PC-9 (cell line): ENCODE results near the gene ZFAND3. TPM values are rescaled to one million over a fixed set of nuclear protein-coding genes. Genes with fewer than 3 reads are reported as not detected.

Experiments used
- BruUV-seq: library from RNA; stranded (reverse); fragments of 400-500 nt; replicated peaks from 2 replicates; lab custom pipeline; 2021; lab: Mats Ljungman, UMichigan
- CTCF ChIA-PET: fragments of 300-600 bp; sonication (Branson Sonifier 250); formaldehyde crosslinking; loops from one replicate; lab custom pipeline; 2022; ENCODE audit warnings: antibody characterized with exemption; lab: Charles Lee
- POLR2A ChIA-PET: fragments of 300-600 bp; sonication (Branson Sonifier 250); formaldehyde crosslinking; loops from one replicate; lab custom pipeline; 2022; ENCODE audit warnings: antibody characterized with exemption; ENCODE audit not compliant: unreplicated experiment; lab: Charles Lee
- DNase-seq, 2 experiments: peaks; one replicate each; pipeline versions ENCODE4 v3.0.0 to v3.0.0-alpha.2; 2015 to 2022; ENCODE audit warnings: mixed read lengths in 1 of 2
- H2AFZ ChIP-seq: fragments of 200-600 bp; sonication (generic); 2 replicates; pipeline ENCODE4 v1.8.1; 2017; ENCODE audit warnings: antibody characterized with exemption
- H3F3A ChIP-seq: fragments of 200-600 bp; sonication (generic); 2 replicates; pipeline ENCODE4 v1.8.1; 2017; ENCODE audit warnings: antibody characterized with exemption, mild to moderate bottlenecking, low read depth; ENCODE audit not compliant: insufficient read depth
- H3K27ac ChIP-seq: fragments of 200-600 bp; sonication (generic); 2 replicates; pipeline ENCODE4 v1.6.1; 2016; ENCODE audit warnings: mixed run types
- H3K27me3 ChIP-seq: fragments of 200-600 bp; sonication (generic); 2 replicates; pipeline ENCODE4 v1.6.1; 2016; ENCODE audit warnings: low read depth, mixed run types; ENCODE audit not compliant: insufficient read depth
- H3K36me3 ChIP-seq: fragments of 200-600 bp; sonication (generic); 2 replicates; pipeline ENCODE4 v1.6.1; 2016; ENCODE audit warnings: low read depth, mixed run types
- H3K4me1 ChIP-seq: fragments of 200-600 bp; sonication (generic); replicated peaks from 2 replicates; pipeline ENCODE4 v1.6.1; 2016; ENCODE audit warnings: mixed run types; ENCODE audit not compliant: insufficient read depth
- H3K4me2 ChIP-seq: fragments of 200-600 bp; sonication (generic); 2 replicates; pipeline ENCODE4 v1.6.1; 2017; ENCODE audit warnings: mixed run types
- H3K4me3 ChIP-seq: fragments of 200-600 bp; sonication (generic); 2 replicates; pipeline ENCODE4 v1.6.1; 2016; ENCODE audit warnings: mixed run types
- H3K79me2 ChIP-seq: fragments of 200-600 bp; sonication (generic); 2 replicates; pipeline ENCODE4 v1.6.1; 2017; ENCODE audit warnings: low read depth, mixed run types
- H3K9me2 ChIP-seq: fragments of 200-600 bp; sonication (generic); 2 replicates; pipeline ENCODE4 v1.8.1; 2017; ENCODE audit warnings: mild to moderate bottlenecking; ENCODE audit not compliant: insufficient read depth
- H3K9me3 ChIP-seq: fragments of 200-600 bp; sonication (generic); 2 replicates; pipeline ENCODE4 v1.8.1; 2016; ENCODE audit warnings: low read depth; ENCODE audit not compliant: insufficient read depth
- H4K20me1 ChIP-seq: fragments of 200-600 bp; sonication (generic); 2 replicates; pipeline ENCODE4 v1.8.1; 2017; ENCODE audit not compliant: insufficient read depth
- CTCF ChIP-seq: fragments of 200-600 bp; sonication (generic); conservative IDR thresholded peaks from 2 replicates; pipeline ENCODE4 v1.6.1; 2017; ENCODE audit warnings: mixed run types, antibody characterized with exemption, mild to moderate bottlenecking, moderate library complexity
- EZH2 ChIP-seq: fragments of 200-600 bp; sonication (generic); IDR thresholded peaks from 2 replicates; pipeline ENCODE4 v1.8.0; 2017; ENCODE audit warnings: antibody characterized with exemption, low read depth
- intact Hi-C: fragments of 100-400 bp; cut with micrococcal nuclease; formaldehyde crosslinking; loops from one replicate; pipeline ENCODE4 v1.10.0; 2022; ENCODE audit not compliant: unreplicated experiment
- total RNA-seq: library from RNA; stranded (reverse); gene quantifications from 2 replicates; pipeline ENCODE4 v1.2.3, GENCODE V29; 2021

Gene ZFAND3
- total RNA-seq, 1 experiment from 2014 or later = 46.8 TPM

DNA sequence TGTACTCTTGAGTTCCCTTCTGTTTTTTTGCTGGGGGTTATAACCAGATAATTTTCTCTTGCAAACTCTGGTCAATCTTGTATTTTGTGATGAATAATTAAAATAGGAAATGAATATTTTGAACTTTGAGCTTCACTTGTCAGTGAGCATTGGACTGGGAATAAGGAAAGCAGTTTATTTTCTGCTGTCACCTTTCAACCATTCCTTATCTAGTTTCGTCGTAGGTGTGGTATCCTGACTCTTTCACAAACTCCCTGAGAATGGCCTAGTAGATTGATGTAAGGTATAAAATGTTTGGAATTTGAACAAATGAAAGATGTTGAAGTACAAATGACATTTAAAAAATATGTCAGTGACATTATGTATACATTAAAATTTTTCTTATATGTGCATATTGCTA, 98.0 kb downstream of the ZFAND3 start:
- Histone ChIP-seq H2AFZ (no peak overlapping the region), H3K9me2 (no peaks in the 10 kb centered on the region), H3K36me3 (0 out of 2 replicates have a peak, but pooled peaks cover 3% of the 10 kb centered on the region), H3K4me2 (no peak overlapping the region), H3K27ac (no peak overlapping the region), H3F3A (no peaks in the 10 kb centered on the region; the same call in 1 of the 2 replicates), H3K4me3 (no peak overlapping the region), H3K4me1 (no peaks in the 10 kb centered on the region), H3K9me3 (no peaks in the 10 kb centered on the region), H4K20me1 (peaks cover 59% of the 10 kb centered on the region), H3K27me3 (no peaks in the 10 kb centered on the region), H3K79me2 (peaks cover 57% of the 10 kb centered on the region)
- CTCF ChIA-PET = no interaction called here
- no peak for DNase-seq
- BruUV-seq = no TSS peak
- intact Hi-C loops = no loop called here
- POLR2A ChIA-PET = no interaction called here
- no peak for TF ChIP-seq EZH2
- no peak for TF ChIP-seq CTCF

- Histone ChIP-seq H4K20me1 (peaks cover 46% of the 10 kb centered on the region), H2AFZ (no peak overlapping the region), H3K4me2 (no peak overlapping the region), H3K4me3 (no peak overlapping the region), H3K9me2 (no peaks in the 10 kb centered on the region), H3K9me3 (no peaks in the 10 kb centered on the region), H3K27me3 (no peaks in the 10 kb centered on the region), H3K36me3 (0 out of 2 replicates have a peak, but pooled peaks cover 3% of the 10 kb centered on the region), H3K79me2 (peaks cover 50% of the 10 kb centered on the region), H3K27ac (no peak overlapping the region), H3K4me1 (no peaks in the 10 kb centered on the region), H3F3A (no peaks in the 10 kb centered on the region; the same call in 1 of the 2 replicates)
- BruUV-seq = no TSS peak
- ChIA-PET POLR2A (no interaction called here), CTCF (no interaction called here)
- no peak for TF ChIP-seq CTCF
- TF ChIP-seq EZH2 = no peak
- intact Hi-C loops = no loop called here
- DNase-seq = no peak
Observed at GRCh38 chr6:37919417-37920157, 100.1 kb downstream of the ZFAND3 start.

GRCh38 chr6:37920667-37921066, 101.1 kb downstream of the ZFAND3 start:
- DNase-seq = no peak
- H3K27me3 ChIP-seq = no peaks in the 10 kb centered on the region
- H3K9me3 ChIP-seq = no peaks in the 10 kb centered on the region
- POLR2A ChIA-PET = no interaction called here
- H3F3A ChIP-seq = no peaks in the 10 kb centered on the region; the same call in 1 of the 2 replicates
- H3K36me3 ChIP-seq = 0 out of 2 replicates have a peak, but pooled peaks cover 3% of the 10 kb centered on the region
- H3K27ac ChIP-seq = no peak overlapping the region
- H4K20me1 ChIP-seq = peaks cover 39% of the 10 kb centered on the region
- intact Hi-C loops = no loop called here
- H3K9me2 ChIP-seq = no peaks in the 10 kb centered on the region
- H3K4me3 ChIP-seq = no peak overlapping the region
- H2AFZ ChIP-seq = no peak overlapping the region
- no peak for TF ChIP-seq EZH2
- no peak for TF ChIP-seq CTCF
- H3K4me2 ChIP-seq = no peak overlapping the region
- peaks cover 48% of the 10 kb centered on the region for H3K79me2 ChIP-seq
- H3K4me1 ChIP-seq = no peaks in the 10 kb centered on the region
- CTCF ChIA-PET = no interaction called here
- no TSS peak for BruUV-seq
